Coronary artery (tissue), 2 donors: ENCODE measurements around the gene TOMM20L.
"Not testable (repeated sequence)": the region's sequence is repeated elsewhere in the genome, so short reads cannot be mapped to it uniquely, and the experiment has no call there.

Source experiments
- DNase-seq: peaks from one replicate; pipeline ENCODE4 v3.0.0-alpha.2; 2017; ENCODE audit warnings: low spot score
- H3K27ac ChIP-seq, 2 donors: fragments of 200-600 bp; sonication (generic); one replicate each; pipeline ENCODE4 v1.5.1; 2016 to 2019
- H3K4me3 ChIP-seq: fragments of 200-600 bp; sonication (generic); 2 replicates; pipeline ENCODE4 v1.5.1; 2016; ENCODE audit warnings: mild to moderate bottlenecking, moderate library complexity
- TF ChIP-seq, protein P1 (sequence below): fragments of 200-600 bp; sonication (generic); IDR thresholded peaks from one replicate; pipeline ENCODE4 v1.5.1; 2019; ENCODE audit warnings: antibody characterized with exemption

TOMM20L gene

DNA sequence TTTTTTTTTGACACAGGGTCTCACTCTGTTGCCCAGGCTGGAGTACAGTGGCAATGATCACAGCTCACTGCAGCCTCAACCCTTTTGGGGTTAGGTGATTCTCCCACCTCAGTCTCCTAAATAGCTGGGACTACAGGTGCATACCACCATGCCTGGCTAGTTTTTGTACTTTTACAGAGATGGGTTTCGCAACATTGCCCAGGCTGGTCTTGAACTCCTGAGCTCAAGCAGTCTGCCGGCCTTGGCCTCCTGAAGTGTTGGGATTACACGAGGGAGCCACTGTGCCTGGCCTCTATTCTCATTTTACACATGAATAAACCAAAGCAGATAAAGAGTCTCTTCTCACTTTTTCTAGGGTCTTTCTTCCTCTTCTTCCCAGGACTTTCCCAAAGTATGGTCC, 3.2 kb downstream of the TOMM20L start:
- TF ChIP-seq, protein P1, sequence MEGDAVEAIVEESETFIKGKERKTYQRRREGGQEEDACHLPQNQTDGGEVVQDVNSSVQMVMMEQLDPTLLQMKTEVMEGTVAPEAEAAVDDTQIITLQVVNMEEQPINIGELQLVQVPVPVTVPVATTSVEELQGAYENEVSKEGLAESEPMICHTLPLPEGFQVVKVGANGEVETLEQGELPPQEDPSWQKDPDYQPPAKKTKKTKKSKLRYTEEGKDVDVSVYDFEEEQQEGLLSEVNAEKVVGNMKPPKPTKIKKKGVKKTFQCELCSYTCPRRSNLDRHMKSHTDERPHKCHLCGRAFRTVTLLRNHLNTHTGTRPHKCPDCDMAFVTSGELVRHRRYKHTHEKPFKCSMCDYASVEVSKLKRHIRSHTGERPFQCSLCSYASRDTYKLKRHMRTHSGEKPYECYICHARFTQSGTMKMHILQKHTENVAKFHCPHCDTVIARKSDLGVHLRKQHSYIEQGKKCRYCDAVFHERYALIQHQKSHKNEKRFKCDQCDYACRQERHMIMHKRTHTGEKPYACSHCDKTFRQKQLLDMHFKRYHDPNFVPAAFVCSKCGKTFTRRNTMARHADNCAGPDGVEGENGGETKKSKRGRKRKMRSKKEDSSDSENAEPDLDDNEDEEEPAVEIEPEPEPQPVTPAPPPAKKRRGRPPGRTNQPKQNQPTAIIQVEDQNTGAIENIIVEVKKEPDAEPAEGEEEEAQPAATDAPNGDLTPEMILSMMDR = no peak
- no peak for DNase-seq
- no peak overlapping the region for H3K4me3 ChIP-seq
- H3K27ac ChIP-seq = no peak overlapping the region

DNA sequence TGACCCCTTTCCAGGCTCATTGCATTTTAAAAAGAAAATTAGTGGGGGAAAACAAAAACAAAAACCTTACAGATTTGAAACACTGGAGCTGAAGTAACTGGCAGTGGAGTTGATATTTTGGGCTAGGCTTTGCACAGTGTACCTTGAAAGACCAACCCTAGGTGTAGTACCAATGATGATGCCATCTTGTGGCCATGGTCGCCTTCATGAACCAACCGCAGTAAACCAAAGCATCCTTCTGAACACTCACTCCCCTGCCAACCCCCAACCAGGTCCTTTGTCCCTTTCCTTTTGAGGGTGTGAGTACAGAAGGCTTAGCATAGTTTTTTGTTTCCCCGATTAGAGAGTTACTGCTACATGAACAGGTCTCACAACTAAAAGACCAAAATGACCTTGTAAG, 5.9 kb downstream of the TOMM20L start:
- DNase-seq = no peak
- TF ChIP-seq, protein P1 = no peak
- no peak overlapping the region for H3K27ac ChIP-seq
- H3K4me3 ChIP-seq = no peak overlapping the region

DNA sequence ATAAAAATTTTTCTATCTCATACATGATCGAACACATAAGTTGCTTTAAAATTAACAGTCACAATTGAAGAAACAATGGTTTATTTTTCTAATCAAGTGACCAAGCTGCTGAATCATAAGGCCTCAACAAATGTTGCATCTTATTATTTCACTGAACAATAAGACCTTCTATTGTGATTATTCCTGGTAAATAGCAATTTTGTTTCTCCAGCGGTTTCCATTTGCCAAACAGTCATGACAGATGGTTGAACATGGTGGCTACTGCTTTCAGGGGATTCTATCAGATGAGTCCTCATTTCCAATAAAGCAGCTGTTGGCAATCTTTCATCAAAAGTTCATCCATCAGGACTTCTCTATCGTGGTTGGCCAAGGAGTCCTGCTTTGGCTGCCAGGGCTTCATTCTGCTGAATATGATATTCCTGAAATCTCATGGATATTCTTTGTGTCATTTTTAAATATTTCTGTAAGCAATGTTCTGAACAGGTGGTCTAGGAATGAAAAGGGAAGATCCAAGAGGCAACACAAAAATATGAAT, 13.0 kb downstream of the TOMM20L start:
- TF ChIP-seq, protein P1 = no peak
- Histone ChIP-seq H3K27ac (no peak overlapping the region), H3K4me3 (no peak overlapping the region)
- DNase-seq = no peak

DNA sequence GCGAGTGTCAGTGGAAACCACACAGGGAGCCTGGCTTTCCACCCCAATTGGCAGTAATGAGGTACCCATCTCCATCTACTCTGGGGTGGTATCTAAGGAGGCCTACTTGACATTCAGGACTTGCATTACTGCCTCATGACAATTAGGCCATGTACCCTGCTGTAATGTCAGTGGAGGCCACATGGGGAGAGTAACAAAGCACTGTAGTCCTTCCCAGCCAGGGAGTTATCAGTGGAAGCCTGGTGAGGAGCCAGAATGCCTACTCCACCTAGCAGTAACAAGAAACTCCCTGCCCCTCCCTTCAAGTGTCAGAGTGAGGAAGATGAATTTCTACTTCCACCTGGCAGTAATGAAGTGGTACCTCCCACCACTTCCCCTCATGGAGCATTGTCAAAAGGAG, 19.1 kb downstream of the TOMM20L start:
- Histone ChIP-seq H3K27ac (no peak overlapping the region), H3K4me3 (no peak overlapping the region)
- TF ChIP-seq, protein P1 = no peak

DNA sequence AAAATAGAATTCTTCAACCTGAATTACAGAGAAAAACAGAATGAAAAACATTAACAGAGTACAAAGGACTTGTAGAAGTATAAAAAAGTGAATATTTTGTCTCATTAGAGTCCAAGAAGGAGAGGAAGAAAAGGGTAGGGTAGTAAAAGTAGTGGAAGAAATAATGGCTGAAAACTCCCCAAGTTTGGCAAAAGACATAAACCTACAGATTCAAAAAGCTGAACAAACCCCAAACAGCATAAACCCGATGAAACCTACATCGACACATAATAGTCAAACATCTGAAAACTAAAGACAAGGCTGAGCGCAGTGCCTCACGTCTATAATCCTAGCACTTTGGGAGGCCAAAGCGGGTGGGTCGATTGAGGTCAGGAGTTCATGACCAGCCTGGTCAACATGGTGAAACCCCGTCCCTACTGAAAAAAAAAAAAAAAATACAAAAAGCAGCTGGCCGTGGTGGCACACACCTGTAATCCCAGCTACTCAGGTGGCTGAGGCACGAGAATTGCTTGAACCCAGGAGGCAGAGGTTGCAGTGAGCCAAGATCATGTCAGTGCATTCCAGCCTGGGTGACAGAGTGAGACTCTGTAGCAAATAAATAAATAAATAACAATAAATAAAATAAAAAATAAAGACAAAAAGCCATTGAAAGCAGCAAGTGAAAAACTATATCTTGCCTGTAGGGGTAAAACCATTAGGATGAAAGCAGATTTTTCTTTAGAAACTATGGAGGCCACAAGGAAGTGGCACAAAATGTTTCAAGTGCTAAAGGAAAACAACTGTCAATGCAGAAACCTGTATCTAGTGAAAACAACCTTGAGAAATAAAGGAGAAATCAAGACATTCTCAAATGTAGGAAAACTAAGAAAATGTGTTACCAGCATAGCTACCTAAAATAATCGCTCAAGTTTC, 20.2 kb downstream of the TOMM20L start:
- Histone ChIP-seq H3K4me3 (no peak overlapping the region), H3K27ac (no peak overlapping the region)
- TF ChIP-seq, protein P1 = no peak
- DNase-seq = no peak

More for the DNA sequence above, 19.1 kb downstream of the TOMM20L start:
- no peak for DNase-seq

DNA sequence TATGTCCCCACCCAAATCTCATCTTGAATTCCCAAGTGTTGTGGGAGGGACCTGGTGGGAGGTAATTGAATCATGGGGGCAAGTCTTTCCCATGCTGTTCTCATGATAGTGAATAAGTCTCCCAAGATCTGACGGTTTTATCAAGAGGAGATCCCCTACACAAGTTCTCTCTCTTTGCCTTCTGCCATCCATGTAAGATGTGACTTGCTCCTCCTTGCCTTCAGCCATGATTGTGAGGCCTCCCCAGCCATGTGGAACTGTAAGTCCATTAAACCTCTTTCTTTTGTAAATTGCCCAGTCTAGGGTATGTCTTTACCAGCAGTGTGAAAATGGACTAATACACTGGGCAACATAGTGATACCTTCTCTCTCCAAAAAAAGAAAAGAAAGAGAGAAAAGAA, 21.2 kb downstream of the TOMM20L start:
- not testable (repeated sequence) for DNase-seq, H3K27ac ChIP-seq, H3K4me3 ChIP-seq

DNA sequence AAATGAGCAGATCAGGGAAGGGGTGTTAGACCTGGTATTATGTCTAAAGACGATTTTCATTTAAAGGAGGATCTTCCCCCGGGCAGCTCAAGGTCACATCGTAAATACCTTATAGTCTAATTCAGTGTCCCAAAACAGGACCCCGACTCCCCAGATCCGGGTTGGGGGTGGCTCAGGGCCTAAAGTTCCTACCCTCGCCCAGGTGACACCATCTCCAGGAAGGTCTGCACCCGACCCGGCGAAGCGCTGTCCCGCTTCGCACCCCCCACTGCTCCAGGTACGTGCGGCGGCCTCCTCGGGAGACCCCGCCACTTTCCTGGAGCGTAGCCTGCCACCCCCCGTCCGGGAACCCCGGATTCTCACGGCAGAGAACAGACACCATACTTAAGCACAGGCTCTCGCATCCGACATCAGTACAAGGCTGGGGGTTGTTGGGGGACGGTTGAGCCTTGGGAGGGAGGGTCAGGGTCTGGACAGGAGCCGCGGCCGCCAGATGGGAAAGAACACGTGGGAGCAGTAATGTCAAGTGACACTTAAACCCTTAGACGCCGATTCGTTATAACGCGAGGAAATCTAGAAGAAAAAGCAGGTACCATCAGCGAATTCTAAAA, 31.0 kb downstream of the TOMM20L start:
- Histone ChIP-seq H3K4me3 (peak overlapping the region; percentile 96), H3K27ac (peak overlapping the region; percentile 89)
- TF ChIP-seq, protein P1 = no peak
- DNase-seq = peak; percentile 77
